ENCODE measurements around the gene UBE3B.

The UBE3B gene

DNA sequence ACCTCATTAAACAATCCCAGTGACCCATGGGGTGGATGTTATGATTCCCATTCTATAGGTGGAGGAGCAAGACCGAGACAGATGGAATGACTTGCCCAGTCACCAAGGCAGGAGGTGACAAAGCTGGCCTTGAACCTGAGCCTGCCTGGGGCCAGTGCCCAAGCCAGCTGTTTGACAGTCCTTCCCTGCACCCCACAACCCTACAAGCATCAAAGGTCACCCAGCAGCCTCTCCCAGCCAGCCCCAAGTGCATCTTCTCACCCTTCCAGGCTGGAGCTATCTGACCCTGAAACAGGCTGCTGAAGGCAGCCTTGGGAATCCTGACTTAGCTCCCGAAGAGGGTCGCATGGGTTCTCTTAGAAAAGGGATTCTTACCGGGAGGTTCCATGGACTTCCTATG is 75.5 kb downstream of the UBE3B start:
- Histone ChIP-seq H3K4me1 (peaks cover 6% of the 10 kb centered on the region), H4K20me1 (no peaks in the 10 kb centered on the region), H3K27ac (no peak overlapping the region), H3K36me3 (peaks cover 8% of the 10 kb centered on the region; the same call in 1 of the 2 replicates), H3K4me2 (no peak overlapping the region), H3K9me3 (no peaks in the 10 kb centered on the region), H3K27me3 (no peaks in the 10 kb centered on the region), H3K4me3 (no peak overlapping the region), H3K9ac (no peak overlapping the region)
- TF ChIP-seq Cebpa-rat (IDR thresholded peaks at IDR 0.05) = no peak

DNA sequence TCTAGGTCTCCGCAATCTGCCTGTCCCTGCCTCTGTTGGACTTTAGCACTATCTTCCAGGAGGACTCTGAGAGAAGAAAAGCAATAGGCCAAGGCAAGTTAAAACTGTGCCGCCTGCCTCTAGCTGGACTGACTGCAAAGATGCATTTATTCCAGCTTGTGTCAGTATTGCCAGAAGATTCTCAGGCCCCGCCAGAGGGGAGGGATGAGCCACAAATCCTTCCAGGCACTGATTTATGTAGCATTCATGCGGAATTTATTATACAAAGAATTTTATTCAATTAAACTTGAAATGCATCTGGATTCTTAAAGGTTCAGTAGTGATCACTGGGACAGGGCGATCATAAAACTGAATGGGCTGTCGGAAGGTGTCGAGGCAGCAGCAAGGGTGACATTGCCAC is 76.0 kb downstream of the UBE3B start:
- no peak for TF ChIP-seq Cebpa-rat (IDR thresholded peaks at IDR 0.05)
- Histone ChIP-seq H3K4me3 (no peak overlapping the region), H3K4me1 (peaks cover 8% of the 10 kb centered on the region), H3K9me3 (no peaks in the 10 kb centered on the region), H3K27me3 (no peaks in the 10 kb centered on the region), H3K27ac (no peak overlapping the region), H3K36me3 (peaks cover 14% of the 10 kb centered on the region; the same call in 1 of the 2 replicates), H3K9ac (no peak overlapping the region), H4K20me1 (no peaks in the 10 kb centered on the region), H3K4me2 (no peak overlapping the region)

GRCh38 chr12:109553906-109554500 is 76.6 kb downstream of the UBE3B start:
- no peak overlapping the region for H3K27ac ChIP-seq
- no peak overlapping the region for H3K4me2 ChIP-seq
- no peak overlapping the region for H3K9ac ChIP-seq
- no peaks in the 10 kb centered on the region for H4K20me1 ChIP-seq
- no peaks in the 10 kb centered on the region for H3K9me3 ChIP-seq
- no peak overlapping the region for H3K4me3 ChIP-seq
- peaks cover 12% of the 10 kb centered on the region for H3K4me1 ChIP-seq
- no peaks in the 10 kb centered on the region for H3K27me3 ChIP-seq
- H3K36me3 ChIP-seq = peaks cover 19% of the 10 kb centered on the region; the same call in 1 of the 2 replicates
- TF ChIP-seq Cebpa-rat (IDR thresholded peaks at IDR 0.05) = no peak

- H3K27me3 ChIP-seq = no peaks in the 10 kb centered on the region
- H3K4me3 ChIP-seq = no peak overlapping the region
- H3K4me2 ChIP-seq = no peak overlapping the region
- H3K36me3 ChIP-seq = peaks cover 23% of the 10 kb centered on the region; the same call in 1 of the 2 replicates
- H3K4me1 ChIP-seq = peaks cover 12% of the 10 kb centered on the region
- no peak overlapping the region for H3K9ac ChIP-seq
- H3K9me3 ChIP-seq = no peaks in the 10 kb centered on the region
- H4K20me1 ChIP-seq = no peaks in the 10 kb centered on the region
- H3K27ac ChIP-seq = no peak overlapping the region
- TF ChIP-seq Cebpa-rat (IDR thresholded peaks at IDR 0.05) = no peak
Measured at GRCh38 chr12:109554761-109555160, 77.3 kb downstream of the UBE3B start.

DNA sequence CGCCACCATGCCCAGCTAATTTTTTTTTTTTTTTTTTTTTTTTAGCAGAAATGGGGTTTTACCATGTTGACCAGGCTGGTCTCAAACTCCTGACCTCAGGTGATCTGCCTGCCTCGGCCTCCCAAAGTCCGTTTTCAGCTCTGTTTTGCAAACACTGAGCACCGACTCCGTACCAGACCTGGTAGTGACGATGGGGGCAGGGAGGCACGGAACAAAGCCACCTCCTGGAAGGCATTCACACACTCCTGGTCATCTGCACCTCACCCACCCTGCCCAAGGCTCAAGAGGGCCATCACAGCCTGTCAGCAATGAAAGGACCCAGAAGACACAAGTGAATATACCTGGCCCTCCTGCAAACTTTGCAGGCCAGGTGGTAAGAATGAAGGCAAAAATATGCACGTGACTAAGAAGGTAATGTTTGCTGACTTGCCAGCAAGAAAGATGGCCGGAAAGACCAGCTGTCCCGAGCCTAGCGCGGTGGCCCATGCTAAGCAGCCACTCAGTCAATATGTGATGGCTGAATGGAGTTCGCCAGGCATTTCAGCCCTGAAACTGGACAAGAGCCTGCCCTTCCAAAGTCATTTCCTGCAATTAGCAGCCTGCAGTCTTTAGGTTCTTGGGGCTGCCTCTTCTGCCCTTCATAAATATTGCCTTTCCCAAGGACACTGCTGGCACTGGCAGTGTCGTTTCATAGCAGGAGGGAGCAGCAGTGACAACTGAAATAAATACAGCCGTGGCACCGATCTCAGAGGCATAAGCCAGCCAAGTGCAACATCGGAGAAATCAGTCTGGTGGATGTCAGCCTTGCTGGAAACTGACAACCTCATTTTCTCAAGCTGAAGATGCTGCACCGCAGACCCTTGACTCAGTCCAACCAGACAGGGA is 78.2 kb downstream of the UBE3B start:
- TF ChIP-seq Cebpa-rat (IDR thresholded peaks at IDR 0.05) = no peak
- Histone ChIP-seq H3K9ac (no peak overlapping the region), H3K9me3 (no peaks in the 10 kb centered on the region), H4K20me1 (no peaks in the 10 kb centered on the region), H3K4me1 (peaks cover 12% of the 10 kb centered on the region), H3K4me3 (no peak overlapping the region), H3K27me3 (no peaks in the 10 kb centered on the region), H3K36me3 (peaks cover 32% of the 10 kb centered on the region; the same call in 1 of the 2 replicates), H3K4me2 (no peak overlapping the region), H3K27ac (no peak overlapping the region)

DNA sequence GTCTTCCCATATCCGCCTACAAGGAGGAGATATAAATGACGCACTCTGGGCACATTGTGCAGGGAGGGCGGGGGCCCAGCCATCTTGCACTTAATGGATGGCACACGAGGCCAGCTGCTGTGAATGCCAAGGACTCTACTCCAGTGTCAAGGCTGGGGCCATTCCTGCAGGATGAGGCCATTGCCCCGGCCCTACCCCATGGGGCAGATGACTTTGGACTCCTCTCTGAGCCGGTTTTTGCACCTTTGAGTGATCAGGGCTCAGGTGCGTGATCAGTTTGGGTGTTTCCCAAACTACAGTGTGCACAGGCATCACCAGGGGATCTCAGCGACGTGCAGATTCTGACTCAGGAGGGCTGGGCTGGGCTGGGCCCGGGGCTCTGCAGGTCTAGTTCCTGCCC is 79.8 kb downstream of the UBE3B start:
- no peak for TF ChIP-seq Cebpa-rat (IDR thresholded peaks at IDR 0.05)
- Histone ChIP-seq H3K4me2 (no peak overlapping the region), H3K4me3 (no peak overlapping the region), H3K36me3 (peaks cover 47% of the 10 kb centered on the region), H4K20me1 (no peaks in the 10 kb centered on the region), H3K27ac (no peak overlapping the region), H3K9ac (no peak overlapping the region), H3K4me1 (peaks cover 15% of the 10 kb centered on the region), H3K9me3 (peaks cover 8% of the 10 kb centered on the region; the same call in 1 of the 2 replicates), H3K27me3 (no peaks in the 10 kb centered on the region)

DNA sequence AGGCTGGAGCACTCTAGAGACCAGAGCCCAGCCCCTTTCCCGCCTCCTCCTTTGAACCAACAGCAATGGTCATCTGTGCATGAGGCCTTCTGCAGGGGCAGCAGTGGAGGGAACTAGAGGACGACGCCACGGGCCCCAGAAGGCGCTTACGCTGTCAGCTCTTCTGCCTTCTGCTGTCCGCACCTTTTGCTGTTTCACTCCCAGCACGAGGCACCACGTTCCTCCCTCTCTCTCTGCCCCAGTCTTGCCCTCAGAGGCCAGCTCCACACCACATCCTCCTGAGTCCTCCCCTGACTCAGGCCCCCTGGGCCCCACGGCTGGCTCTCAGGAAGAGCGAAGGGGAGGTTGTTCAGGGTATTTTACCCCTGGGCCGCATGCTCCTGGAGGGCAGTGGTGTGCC is 80.4 kb downstream of the UBE3B start:
- Histone ChIP-seq H3K9ac (peak overlapping the region; percentile 41; the same call in 1 of the 2 replicates), H3K4me2 (peak overlapping the region; percentile 40; the same call in 1 of the 2 replicates), H3K27me3 (no peaks in the 10 kb centered on the region), H3K4me1 (peaks cover 21% of the 10 kb centered on the region), H3K27ac (peak overlapping the region; percentile 30; the same call in 1 of the 2 replicates), H3K4me3 (no peak overlapping the region), H3K36me3 (peaks cover 53% of the 10 kb centered on the region), H4K20me1 (no peaks in the 10 kb centered on the region), H3K9me3 (peaks cover 10% of the 10 kb centered on the region; the same call in 1 of the 2 replicates)
- TF ChIP-seq Cebpa-rat (IDR thresholded peaks at IDR 0.05) = no peak

GRCh38 chr12:109558374-109559199 is 81.2 kb downstream of the UBE3B start:
- Histone ChIP-seq H3K27ac (peak overlapping the region; percentile 30; the same call in 1 of the 2 replicates), H3K36me3 (peaks cover 53% of the 10 kb centered on the region), H3K9me3 (peaks cover 10% of the 10 kb centered on the region; the same call in 1 of the 2 replicates), H3K4me2 (peak overlapping the region; percentile 40), H3K4me3 (no peak overlapping the region), H3K27me3 (no peaks in the 10 kb centered on the region), H3K9ac (peak overlapping the region; percentile 41; the same call in 1 of the 2 replicates), H3K4me1 (peaks cover 29% of the 10 kb centered on the region), H4K20me1 (no peaks in the 10 kb centered on the region)
- TF ChIP-seq Cebpa-rat (IDR thresholded peaks at IDR 0.05) = no peak

DNA sequence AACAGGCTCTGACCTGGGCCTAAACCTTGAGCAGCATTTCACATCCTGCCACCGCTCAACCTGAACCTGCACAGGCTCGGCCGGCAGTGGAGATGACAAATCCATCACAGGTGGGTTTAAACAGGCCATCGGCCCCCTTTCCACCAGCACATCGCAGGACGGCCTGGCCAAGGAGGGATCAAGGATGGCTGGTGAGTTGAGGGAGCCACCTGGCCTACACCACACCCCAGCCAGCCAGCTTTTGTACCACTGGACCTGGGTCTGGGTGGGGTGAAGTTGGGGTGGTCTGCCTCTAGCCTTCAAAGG is 81.7 kb downstream of the UBE3B start:
- TF ChIP-seq Cebpa-rat (IDR thresholded peaks at IDR 0.05) = no peak
- H3K4me3 ChIP-seq = no peak overlapping the region
- H3K9ac ChIP-seq = no peak overlapping the region
- H3K4me1 ChIP-seq = peaks cover 35% of the 10 kb centered on the region
- H4K20me1 ChIP-seq = 0 out of 2 replicates have a peak, but pooled peaks cover 3% of the 10 kb centered on the region
- no peak overlapping the region for H3K4me2 ChIP-seq
- H3K27me3 ChIP-seq = no peaks in the 10 kb centered on the region
- H3K27ac ChIP-seq = no peak overlapping the region
- H3K36me3 ChIP-seq = peaks cover 53% of the 10 kb centered on the region
- peaks cover 10% of the 10 kb centered on the region; the same call in 1 of the 2 replicates for H3K9me3 ChIP-seq

All from BLaER1 (cell line).